ENCODE data around the gene HAAO. TPM values are rescaled to one million over a fixed set of nuclear protein-coding genes. Genes with fewer than 3 reads are reported as not detected.

Gene HAAO
- total and polyA plus RNA-seq, 2 of the 8 experiments (the other 6 are each of a cell fraction or from before 2014, with no cell fraction given), result 2.5 to 7.0 TPM

- H3K14ac ChIP-seq (ENCODE audit: insufficient read length), result no peak overlapping the region
- ChIA-PET POLR2A (ENCODE audit: partially characterized antibody) (interaction anchor here (0.7 to 1.3 kb wide), 2 partner anchors 12 to 39 kb away, joined by 3 read pairs; partner anchors contain the start of gene HAAO), CTCF (ENCODE audit: partially characterized antibody) (interaction anchor here (0.7 to 6.2 kb wide), 7 partner anchors 10 to 175 kb away, joined by 3 to 35 read pairs (median 3); no protein-coding TSS in a partner anchor)
- H3K27ac ChIP-seq (ENCODE audit: low read depth, low read length), result no peak overlapping the region
- H3K4me1 ChIP-seq (replicated peaks in 1 of 4; ENCODE audit: control insufficient read depth in 3 of 4, insufficient read depth in 4 of 4, low read length in 3 of 4), result no peaks in the 10 kb centered on the region
- H3K36me3 ChIP-seq (ENCODE audit: control insufficient read depth in 2 of 4, insufficient read depth in 4 of 4, low read length in 3 of 4), result peaks cover 0 to 3% (median 0%) of the 10 kb centered on the region in 4 experiments; a peak in 1 of 8 replicates
- no peak overlapping the region for H2BK12ac ChIP-seq (ENCODE audit: low read depth, low read length)
- H3K9ac ChIP-seq (replicated peaks in 1 of 4; ENCODE audit: extremely low read depth in 1 of 4, low read depth in 3 of 4, low read length in 3 of 4), result no peak overlapping the region
- no peak for FAIRE-seq
- H2BK15ac ChIP-seq (ENCODE audit: low read length), result no peak overlapping the region
- H3K4me2 ChIP-seq (ENCODE audit: insufficient read depth in 1 of 2, low read depth in 2 of 2, low read length in 2 of 2), result no peak overlapping the region
- no peak overlapping the region for H4K91ac ChIP-seq (replicated peaks; ENCODE audit: insufficient read length, low read length)
- H2BK120ac ChIP-seq (replicated peaks; ENCODE audit: low read depth, low read length), result no peak overlapping the region
- DNase-seq (ENCODE audit: low read depth in 1 of 2, low spot score in 2 of 2), result no peak
- WGBS, 2 experiments (ENCODE audit: extremely low coverage in 1 of 2, insufficient coverage in 1 of 2, insufficient read length in 1 of 2, insufficient replicate concordance in 2 of 2, low coverage in 1 of 2, low lambda C conversion rate in 2 of 2, missing lambda C conversion rate in 1 of 2), result 89% methylated on average over 24 of the region's 24 CpGs; no CpG with 5 or more reads in 1 of the 2 experiments
- H3K27me3 ChIP-seq (replicated peaks in 1 of 4; ENCODE audit: control insufficient read depth in 3 of 4, extremely low read depth in 1 of 4, insufficient read depth in 3 of 4, low read length in 3 of 4), result no peaks in the 10 kb centered on the region
- no peak overlapping the region for H3K4ac ChIP-seq (replicated peaks; ENCODE audit: insufficient read length, low read depth, low read length)
- no peaks in the 10 kb centered on the region for H3K23me2 ChIP-seq (ENCODE audit: low read depth, low read length)
- no peaks in the 10 kb centered on the region for H3K79me1 ChIP-seq (ENCODE audit: low read depth, low read length)
- H2AFZ ChIP-seq (ENCODE audit: low read length), result no peak overlapping the region
- H3K4me3 ChIP-seq (ENCODE audit: extremely low read depth in 1 of 4, insufficient read depth in 2 of 4, low read depth in 3 of 4, low read length in 4 of 4), result no peak overlapping the region
- H3K23ac ChIP-seq (ENCODE audit: insufficient read length), result no peak overlapping the region
- H2BK20ac ChIP-seq (ENCODE audit: low read length), result no peak overlapping the region
- H4K8ac ChIP-seq (ENCODE audit: extremely low read depth, insufficient read depth, low read length), result no peak overlapping the region
- H3K18ac ChIP-seq (ENCODE audit: extremely low read depth, low read length), result no peak overlapping the region
- H4K5ac ChIP-seq (ENCODE audit: insufficient read length, low read depth, low read length), result no peak overlapping the region
- H2AK5ac ChIP-seq (ENCODE audit: low read depth, low read length), result no peak overlapping the region
- no peaks in the 10 kb centered on the region for H3K9me3 ChIP-seq (ENCODE audit: insufficient read depth in 2 of 2, low read depth in 1 of 2, low read length in 1 of 2)
- H2BK5ac ChIP-seq (ENCODE audit: low read depth, low read length), result no peak overlapping the region
- H4K20me1 ChIP-seq (replicated peaks in 1 of 2; ENCODE audit: control insufficient read depth in 1 of 2, insufficient read depth in 2 of 2, low read length in 2 of 2), result no peaks in the 10 kb centered on the region
- H3K56ac ChIP-seq (replicated peaks; ENCODE audit: insufficient read length, low read depth, low read length), result no peak overlapping the region
- no peaks in the 10 kb centered on the region for H3K79me2 ChIP-seq (ENCODE audit: control insufficient read depth in 1 of 2, insufficient read depth in 2 of 2, low read length in 2 of 2)
- TF ChIP-seq KDM4A (IDR thresholded peaks at IDR 0.05; ENCODE audit: low read depth, low read length, severe bottlenecking), result no peak
- no peak for TF ChIP-seq JUN (IDR thresholded peaks at IDR 0.05; ENCODE audit: low read depth, low read length)
- no peak for TF ChIP-seq EZH2 (IDR thresholded peaks at IDR 0.05; ENCODE audit: low read depth, low read length, severe bottlenecking)
- no peak for TF ChIP-seq EP300 (IDR thresholded peaks at IDR 0.05; ENCODE audit: borderline replicate concordance in 1 of 2, low read depth in 2 of 2, low read length in 2 of 2)
- TF ChIP-seq ASH2L (IDR thresholded peaks at IDR 0.05; ENCODE audit: low read length), result no peak
- TF ChIP-seq ATF3 (IDR thresholded peaks at IDR 0.05; ENCODE audit: insufficient read depth, low read depth, low read length), result no peak
- TF ChIP-seq RXRA (IDR thresholded peaks at IDR 0.05; ENCODE audit: insufficient read depth, low read depth, low read length), result no peak
- TF ChIP-seq TCF12 (IDR thresholded peaks at IDR 0.05; ENCODE audit: low read depth, low read length), result no peak
- TF ChIP-seq CHD2 (IDR thresholded peaks at IDR 0.05; ENCODE audit: low read length), result no peak
- no peak for TF ChIP-seq GTF2F1 (IDR thresholded peaks at IDR 0.05; ENCODE audit: borderline replicate concordance, low read depth, low read length)
- no peak for TF ChIP-seq KDM1A (IDR thresholded peaks at IDR 0.05; ENCODE audit: borderline replicate concordance, low read length)
These were observed 39.3 kb downstream of the HAAO start for GRCh38 chr2:42752816-42753813.

All from H1 (cell line).